Motor neuron (in vitro differentiated cells): ENCODE data around the gene FFAR1. TPM values are rescaled to one million over a fixed set of nuclear protein-coding genes. Genes with fewer than 3 reads are reported as not detected.
A peak's percentile ranks its signal among the peaks of the same experiment; 100 is the strongest.

Source experiments
- ATAC-seq, 8 experiments: fragments of 200-7000 bp; cut with Tn5 transposase; replicated peaks in 6 of 8; 2 replicates each; pipeline ENCODE4 v1.8.0; 2021; ENCODE audit warnings: mild to moderate bottlenecking in 8 of 8, moderate library complexity in 8 of 8
- H3K27ac ChIP-seq, 2 donors: fragments of 250-450 bp; sonication (Bioruptor Pico); 2 replicates each; pipeline ENCODE4 v1.9.0; 2021; ENCODE audit warnings: antibody characterized with exemption in 2 of 2, mild to moderate bottlenecking in 2 of 2, moderate library complexity in 1 of 2
- H3K4me1 ChIP-seq, 2 donors: fragments of 250-450 bp; sonication (Bioruptor Pico); replicated peaks in 1 of 2; 2 replicates each; pipeline ENCODE4 v1.6.1; 2021; ENCODE audit warnings: antibody characterized with exemption in 2 of 2, mild to moderate bottlenecking in 2 of 2, moderate library complexity in 1 of 2
- H3K4me3 ChIP-seq, 5 donors: fragments of 250-450 bp; sonication (Bioruptor Pico); 2 replicates each; pipeline ENCODE4 v1.9.0; 2021; ENCODE audit warnings: antibody characterized with exemption in 5 of 5, mild to moderate bottlenecking in 5 of 5, moderate library complexity in 4 of 5
- WGBS, 10 experiments: fragments of 450-650 bp; shearing (Covaris generic); methylation state at CpG; one replicate each; pipeline ENCODE4 v1.0.0; 2022; 5-methylcytosine and 5-hydroxymethylcytosine counted together
- in situ Hi-C, 9 experiments: fragments of 400-800 bp; cut with MboI; loops; one replicate each; pipeline ENCODE4 v1.15.0; 2021; ENCODE audit warnings: low sequenced_read_pairs in 9 of 9, low pct_unique_long_range_greater_than_20kb in 2 of 9; ENCODE audit not compliant: unreplicated experiment in 9 of 9
- total RNA-seq, 8 experiments: library from RNA; unstranded; fragments of 300-600 nt; gene quantifications; 2 replicates each; pipeline versions ENCODE4 v1.2.3 to v1.2.4, GENCODE V29; 2022

FFAR1 gene
- total RNA-seq, 8 experiments from 2014 or later = 0.08 to 0.43 (median 0.10) TPM; not detected in 4

GRCh38 chr19:35392742-35393715 lies 45.3 kb downstream of the FFAR1 start:
- 33 to 92% (median 68%) methylated on average over 2 to 5 of the region's 5 CpGs; no CpG with 5 or more reads in 5 of the 10 experiments for WGBS, 10 experiments
- in situ Hi-C loops = no loop called here

GRCh38 chr19:35395382-35396199 lies 47.9 kb downstream of the FFAR1 start:
- in situ Hi-C loops = no loop called here
- peak in 4 of 8 experiments; percentile 46 to 97 (median 94) for ATAC-seq
- Histone ChIP-seq H3K27ac (no peak overlapping the region), H3K4me1 (no peaks in the 10 kb centered on the region), H3K4me3 (no peak overlapping the region)
- WGBS, 10 experiments = 8 to 79% (median 55%) methylated on average over 2 to 19 of the region's 19 CpGs

More at GRCh38 chr19:35392742-35393715, 45.3 kb downstream of the FFAR1 start:
- no peak for ATAC-seq
- Histone ChIP-seq H3K4me3 (no peak overlapping the region), H3K27ac (no peak overlapping the region), H3K4me1 (no peaks in the 10 kb centered on the region)

GRCh38 chr19:35396240-35396885 lies 48.7 kb downstream of the FFAR1 start:
- Histone ChIP-seq H3K27ac (no peak overlapping the region), H3K4me3 (no peak overlapping the region), H3K4me1 (no peaks in the 10 kb centered on the region)
- 26 to 100% (median 90%) methylated on average over 3 to 14 of the region's 14 CpGs; no CpG with 5 or more reads in 2 of the 10 experiments for WGBS, 10 experiments
- in situ Hi-C loops = no loop called here
- no peak for ATAC-seq

GRCh38 chr19:35397064-35397463 lies 49.4 kb downstream of the FFAR1 start:
- no peaks in the 10 kb centered on the region for H3K4me1 ChIP-seq
- ATAC-seq = no peak
- 34 to 88% (median 77%) methylated on average over 1 to 5 of the region's 6 CpGs; no CpG with 5 or more reads in 4 of the 10 experiments for WGBS, 10 experiments
- in situ Hi-C loops = no loop called here
- H3K4me3 ChIP-seq = no peak overlapping the region
- H3K27ac ChIP-seq = no peak overlapping the region

Other genes with a start within 250 kb of the FFAR1 start
- gene FXYD3, start 232.1 kb upstream of the FFAR1 start, total RNA-seq = 1 to 10 TPM in 4 of 8 experiments, under 1 TPM in 1, not detected in 3; 0.25 to 2.0 (median 1.1) TPM
- 1 to 10 TPM in 7 of 8 experiments, under 1 TPM in 1; 0.49 to 3.5 (median 1.7) TPM for gene LGI4, start 212.8 kb upstream of the FFAR1 start, total RNA-seq
- 10 to 100 TPM in 2 of 8 experiments, 1 to 10 TPM in 6; 1.2 to 10.7 (median 3.1) TPM for gene FXYD1, start 209.1 kb upstream of the FFAR1 start, total RNA-seq
- gene FXYD7, start 204.6 kb upstream of the FFAR1 start, total RNA-seq = 10 to 100 TPM in 3 of 8 experiments, 1 to 10 TPM in 3, not detected in 2; 1.1 to 27.8 (median 14.5) TPM
- 100 to 1,000 TPM in 1 of 8 experiments, 10 to 100 TPM in 5, 1 to 10 TPM in 2; 7.1 to 201 (median 14.7) TPM for gene FXYD5, start 193.2 kb upstream of the FFAR1 start, total RNA-seq
- not detected for gene FAM187B, start 119.2 kb upstream of the FFAR1 start, total RNA-seq
- 1 to 10 TPM; 1.1 to 8.6 (median 2.6) TPM for gene LSR, start 98.9 kb upstream of the FFAR1 start, total RNA-seq
- 10 to 100 TPM; 37.2 to 74.3 (median 64.5) TPM for gene USF2, start 78.9 kb upstream of the FFAR1 start, total RNA-seq
- gene HAMP, start 65.4 kb upstream of the FFAR1 start, total RNA-seq = under 1 TPM in 6 of 8 experiments, not detected in 2; 0.15 to 0.62 (median 0.24) TPM
- gene MAG, start 55.7 kb upstream of the FFAR1 start, total RNA-seq = under 1 TPM in 3 of 8 experiments, not detected in 5; 0.42 to 0.73 (median 0.62) TPM
- gene CD22, start 18.7 kb upstream of the FFAR1 start, total RNA-seq = 1 to 10 TPM in 3 of 8 experiments, under 1 TPM in 3, not detected in 2; 0.27 to 1.8 (median 0.93) TPM
- gene FFAR3, start 10.6 kb downstream of the FFAR1 start, total RNA-seq = under 1 TPM in 2 of 8 experiments, not detected in 6; 0.31 to 0.52 TPM
- gene GPR42, start 23.2 kb downstream of the FFAR1 start, total RNA-seq = under 1 TPM in 3 of 8 experiments, not detected in 5; 0.08 to 0.33 (median 0.15) TPM
- under 1 TPM in 4 of 8 experiments, not detected in 4; 0.13 to 0.52 (median 0.14) TPM for gene FFAR2, start 100.4 kb downstream of the FFAR1 start, total RNA-seq
- not detected for gene KRTDAP, start 142.6 kb downstream of the FFAR1 start, total RNA-seq
- 10 to 100 TPM in 2 of 8 experiments, 1 to 10 TPM in 3, under 1 TPM in 2, not detected in 1; 0.14 to 49.2 (median 3.1) TPM for gene DMKN, start 165.7 kb downstream of the FFAR1 start, total RNA-seq
- 1 to 10 TPM in 2 of 8 experiments, under 1 TPM in 6; 0.11 to 3.5 (median 0.41) TPM for gene SBSN, start 180.4 kb downstream of the FFAR1 start, total RNA-seq
- gene GAPDHS, start 185.6 kb downstream of the FFAR1 start, total RNA-seq = not detected
- 100 to 1,000 TPM in 2 of 8 experiments, 10 to 100 TPM in 6; 70.4 to 130 (median 89.3) TPM for gene TMEM147, start 197.7 kb downstream of the FFAR1 start, total RNA-seq
- under 1 TPM in 5 of 8 experiments, not detected in 3; 0.05 to 0.25 (median 0.11) TPM for gene ATP4A, start 215.8 kb downstream of the FFAR1 start, total RNA-seq
- gene PMIS2, start 238.3 kb downstream of the FFAR1 start, total RNA-seq = under 1 TPM in 1 of 8 experiments, not detected in 7; 0.66 TPM